Gastrocnemius medialis (tissue), 4 donors: ENCODE measurements around the gene AUTS2.

ENCODE experiments used
- CTCF ChIP-seq, 5 experiments: fragments of 450-650 bp in 3 of 5; fragments of 200-600 bp in 2 of 5; sonication (generic) in 2 of 5; IDR thresholded peaks in 4 of 5; conservative IDR thresholded peaks in 1 of 5; 1 replicate in 4 of 5; 2 replicates in 1 of 5; pipeline ENCODE4 v1.5.1; 2016 to 2019; ENCODE audit warnings: antibody characterized with exemption in 5 of 5, mild to moderate bottlenecking in 3 of 5, moderate library complexity in 3 of 5
- POLR2A ChIP-seq, 2 donors: fragments of 450-650 bp; IDR thresholded peaks; one replicate each; pipeline ENCODE4 v1.6.1; 2017; ENCODE audit warnings: antibody characterized with exemption in 2 of 2, mild to moderate bottlenecking in 2 of 2, moderate library complexity in 2 of 2

GRCh38 chr7:70036695-70037094 lies 438.4 kb downstream of the AUTS2 start:
- TF ChIP-seq POLR2A (IDR thresholded peaks at IDR 0.05) (no peak), CTCF (IDR thresholded peaks at IDR 0.05 in 4 of 5, conservative IDR thresholded peaks at IDR 0.05 in 1 of 5) (no peak)
